ENCODE measurements around the gene HBZ. TPM values are rescaled to one million over a fixed set of nuclear protein-coding genes. Genes with fewer than 3 reads are reported as not detected.

HBZ gene
- total RNA-seq, 1 donor = not detected

GRCh38 chr16:164827-165538 is 12.5 kb downstream of the HBZ start:
- peak; percentile 69 for DNase-seq (ENCODE audit: insufficient read length, low spot score, missing footprints)
- no peaks in the 10 kb centered on the region for H3K9me3 ChIP-seq (ENCODE audit: low read depth, low read length)
- no peak overlapping the region for H3K4me3 ChIP-seq (ENCODE audit: insufficient read depth, low read length)
- H2AFZ ChIP-seq (ENCODE audit: low read length) = no peak overlapping the region
- H3K79me2 ChIP-seq (ENCODE audit: insufficient read depth, low read length) = no peaks in the 10 kb centered on the region
- H3K36me3 ChIP-seq (ENCODE audit: insufficient read depth, low read length) = no peaks in the 10 kb centered on the region
- TF ChIP-seq, protein P1, sequence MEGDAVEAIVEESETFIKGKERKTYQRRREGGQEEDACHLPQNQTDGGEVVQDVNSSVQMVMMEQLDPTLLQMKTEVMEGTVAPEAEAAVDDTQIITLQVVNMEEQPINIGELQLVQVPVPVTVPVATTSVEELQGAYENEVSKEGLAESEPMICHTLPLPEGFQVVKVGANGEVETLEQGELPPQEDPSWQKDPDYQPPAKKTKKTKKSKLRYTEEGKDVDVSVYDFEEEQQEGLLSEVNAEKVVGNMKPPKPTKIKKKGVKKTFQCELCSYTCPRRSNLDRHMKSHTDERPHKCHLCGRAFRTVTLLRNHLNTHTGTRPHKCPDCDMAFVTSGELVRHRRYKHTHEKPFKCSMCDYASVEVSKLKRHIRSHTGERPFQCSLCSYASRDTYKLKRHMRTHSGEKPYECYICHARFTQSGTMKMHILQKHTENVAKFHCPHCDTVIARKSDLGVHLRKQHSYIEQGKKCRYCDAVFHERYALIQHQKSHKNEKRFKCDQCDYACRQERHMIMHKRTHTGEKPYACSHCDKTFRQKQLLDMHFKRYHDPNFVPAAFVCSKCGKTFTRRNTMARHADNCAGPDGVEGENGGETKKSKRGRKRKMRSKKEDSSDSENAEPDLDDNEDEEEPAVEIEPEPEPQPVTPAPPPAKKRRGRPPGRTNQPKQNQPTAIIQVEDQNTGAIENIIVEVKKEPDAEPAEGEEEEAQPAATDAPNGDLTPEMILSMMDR (IDR thresholded peaks at IDR 0.05; ENCODE audit: extremely low read depth, low read depth, low read length) = no peak
- no peaks in the 10 kb centered on the region for H3K4me1 ChIP-seq (ENCODE audit: insufficient read depth, low read length)
- H3K27me3 ChIP-seq (ENCODE audit: insufficient read depth, low read length) = peaks cover 43% of the 10 kb centered on the region
- no peak overlapping the region for H3K27ac ChIP-seq (ENCODE audit: low read depth, low read length)
- H3K4me2 ChIP-seq (ENCODE audit: insufficient read depth, low read length) = no peak overlapping the region
- H4K20me1 ChIP-seq (ENCODE audit: insufficient read depth, low read length) = no peaks in the 10 kb centered on the region

DNA sequence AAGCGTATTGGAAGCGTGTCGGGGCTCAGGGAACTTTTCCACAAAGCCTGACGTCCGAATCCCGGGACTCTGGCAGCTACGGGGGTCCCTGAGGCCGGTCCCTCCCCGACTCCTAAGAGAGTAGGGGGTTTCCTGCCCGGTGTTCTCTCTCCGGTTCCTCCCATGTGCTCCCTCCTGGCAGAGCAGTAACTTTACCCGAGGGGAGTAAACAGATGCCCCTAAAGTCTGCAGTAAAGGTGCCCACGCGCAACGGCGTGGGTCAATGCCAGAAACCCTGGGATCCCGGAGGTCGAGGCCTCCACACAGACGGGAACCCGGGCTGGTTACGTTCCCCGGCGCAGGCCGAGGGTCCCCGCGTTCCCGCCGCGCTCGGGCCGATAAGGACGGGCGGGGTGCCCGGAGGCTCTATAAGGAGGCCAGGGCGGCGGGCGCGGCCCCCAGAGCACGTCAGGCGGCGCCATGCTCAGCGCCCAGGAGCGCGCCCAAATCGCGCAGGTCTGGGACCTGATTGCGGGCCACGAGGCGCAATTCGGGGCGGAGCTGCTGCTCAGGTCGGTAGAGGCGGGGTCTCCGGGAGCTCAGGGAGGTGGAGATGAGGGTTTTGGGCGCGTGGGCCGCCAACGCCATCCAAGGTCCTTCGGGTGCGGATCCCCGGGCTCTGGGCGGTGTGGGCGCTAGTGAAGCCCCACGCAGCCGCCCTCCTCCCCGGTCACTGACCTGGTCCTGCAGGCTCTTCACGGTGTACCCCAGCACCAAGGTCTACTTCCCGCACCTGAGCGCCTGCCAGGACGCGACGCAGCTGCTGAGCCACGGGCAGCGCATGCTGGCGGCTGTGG is 13.3 kb downstream of the HBZ start, which contains the start of gene HBM:
HBM (plus strand) TSS at position 440 of the 836 bp plus-strand sequence; CDS start at position 460, 20 bp downstream.
- Histone ChIP-seq H3K27me3 (ENCODE audit: insufficient read depth, low read length) (peaks cover 45% of the 10 kb centered on the region), H3K4me2 (ENCODE audit: insufficient read depth, low read length) (no peak within 1 kb of the TSS), H3K36me3 (ENCODE audit: insufficient read depth, low read length) (no peaks in the 10 kb centered on the region), H3K4me1 (ENCODE audit: insufficient read depth, low read length) (no peaks in the 10 kb centered on the region), H2AFZ (ENCODE audit: low read length) (no peak within 1 kb of the TSS), H3K27ac (ENCODE audit: low read depth, low read length) (no peak within 1 kb of the TSS), H3K4me3 (ENCODE audit: insufficient read depth, low read length) (no peak within 1 kb of the TSS), H3K9me3 (ENCODE audit: low read depth, low read length) (no peaks in the 10 kb centered on the region), H4K20me1 (ENCODE audit: insufficient read depth, low read length) (no peaks in the 10 kb centered on the region), H3K79me2 (ENCODE audit: insufficient read depth, low read length) (no peaks in the 10 kb centered on the region)
- DNase-seq (ENCODE audit: insufficient read length, low spot score, missing footprints) = peak; percentile 90
- TF ChIP-seq, protein P1 (IDR thresholded peaks at IDR 0.05; ENCODE audit: extremely low read depth, low read depth, low read length) = no peak

DNA sequence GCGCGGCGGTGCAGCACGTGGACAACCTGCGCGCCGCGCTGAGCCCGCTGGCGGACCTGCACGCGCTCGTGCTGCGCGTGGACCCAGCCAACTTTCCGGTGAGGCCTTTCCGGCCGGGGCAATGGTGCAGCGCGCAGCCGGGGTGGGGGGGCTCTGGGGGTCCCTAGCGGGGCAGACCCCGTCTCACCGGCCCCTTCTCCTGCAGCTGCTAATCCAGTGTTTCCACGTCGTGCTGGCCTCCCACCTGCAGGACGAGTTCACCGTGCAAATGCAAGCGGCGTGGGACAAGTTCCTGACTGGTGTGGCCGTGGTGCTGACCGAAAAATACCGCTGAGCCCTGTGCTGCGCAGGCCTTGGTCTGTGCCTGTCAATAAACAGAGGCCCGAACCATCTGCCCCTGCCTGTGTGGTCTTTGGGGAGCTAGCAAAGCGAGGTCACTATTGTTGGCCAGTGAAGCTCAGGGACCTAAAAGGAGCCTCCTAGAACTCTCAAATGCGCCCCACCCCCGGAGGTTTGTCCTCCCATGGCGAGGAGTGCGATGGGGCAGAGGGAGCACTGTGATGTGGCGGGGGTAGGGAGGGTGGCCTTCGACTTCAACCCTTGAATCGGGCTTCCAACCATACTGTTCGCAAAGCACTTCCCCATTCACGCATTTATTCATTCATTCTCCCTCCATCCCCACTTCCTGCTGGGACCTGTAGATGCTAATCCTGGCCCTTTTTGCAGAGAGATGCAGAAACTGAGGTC is 14.1 kb downstream of the HBZ start:
- H2AFZ ChIP-seq (ENCODE audit: low read length) = no peak overlapping the region
- H3K4me3 ChIP-seq (ENCODE audit: insufficient read depth, low read length) = no peak overlapping the region
- H3K36me3 ChIP-seq (ENCODE audit: insufficient read depth, low read length) = no peaks in the 10 kb centered on the region
- peak; percentile 90 for DNase-seq (ENCODE audit: insufficient read length, low spot score, missing footprints)
- H4K20me1 ChIP-seq (ENCODE audit: insufficient read depth, low read length) = no peaks in the 10 kb centered on the region
- H3K27ac ChIP-seq (ENCODE audit: low read depth, low read length) = no peak overlapping the region
- no peaks in the 10 kb centered on the region for H3K9me3 ChIP-seq (ENCODE audit: low read depth, low read length)
- H3K4me2 ChIP-seq (ENCODE audit: insufficient read depth, low read length) = no peak overlapping the region
- H3K4me1 ChIP-seq (ENCODE audit: insufficient read depth, low read length) = no peaks in the 10 kb centered on the region
- peaks cover 47% of the 10 kb centered on the region for H3K27me3 ChIP-seq (ENCODE audit: insufficient read depth, low read length)
- H3K79me2 ChIP-seq (ENCODE audit: insufficient read depth, low read length) = no peaks in the 10 kb centered on the region
- TF ChIP-seq, protein P1 (IDR thresholded peaks at IDR 0.05; ENCODE audit: extremely low read depth, low read depth, low read length) = no peak
